ENCODE results near the gene BAG2. TPM values are rescaled to one million over a fixed set of nuclear protein-coding genes. Genes with fewer than 3 reads are reported as not detected.

The BAG2 gene
- total RNA-seq, result 3.7 and 4.0 TPM in 2 replicates

GRCh38 chr6:57172136-57173055, at the start of gene BAG2:
TSS of gene BAG2 (plus strand) at chr6:57172326. CDS start at chr6:57172698, 372 bp downstream.
- DNase-seq (ENCODE audit: extremely low read depth, low read depth, low spot score), result no peak

GRCh38 chr6:57123111-57123510, 49.0 kb upstream of the BAG2 start:
- DNase-seq (ENCODE audit: extremely low read depth, low read depth, low spot score), result no peak

GRCh38 chr6:57127763-57128162, 44.4 kb upstream of the BAG2 start:
- no peak for DNase-seq (ENCODE audit: extremely low read depth, low read depth, low spot score)

GRCh38 chr6:57130661-57131177, 41.4 kb upstream of the BAG2 start:
- no peak for DNase-seq (ENCODE audit: extremely low read depth, low read depth, low spot score)

DNA sequence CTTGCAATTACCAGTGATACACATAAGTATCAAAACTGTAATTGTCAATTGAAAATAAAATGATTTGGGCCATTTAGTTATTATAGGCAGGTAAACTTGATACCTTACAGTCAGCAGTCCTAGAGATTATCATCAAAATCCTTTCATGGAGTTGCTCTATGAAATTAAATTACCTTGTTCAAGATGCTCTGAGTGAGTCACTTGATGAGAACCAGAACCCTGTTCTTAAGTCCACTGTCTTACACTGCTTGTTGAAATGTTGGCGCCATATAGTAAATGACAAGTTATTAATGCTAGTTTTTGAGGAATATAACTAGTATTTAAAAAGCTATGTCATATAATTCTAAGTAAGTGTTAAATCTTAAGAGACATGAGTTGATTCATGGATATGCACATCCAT, 37.2 kb upstream of the BAG2 start:
- no peak for DNase-seq (ENCODE audit: extremely low read depth, low read depth, low spot score)

GRCh38 chr6:57135885-57136284, 36.2 kb upstream of the BAG2 start:
- DNase-seq (ENCODE audit: extremely low read depth, low read depth, low spot score), result no peak

DNA sequence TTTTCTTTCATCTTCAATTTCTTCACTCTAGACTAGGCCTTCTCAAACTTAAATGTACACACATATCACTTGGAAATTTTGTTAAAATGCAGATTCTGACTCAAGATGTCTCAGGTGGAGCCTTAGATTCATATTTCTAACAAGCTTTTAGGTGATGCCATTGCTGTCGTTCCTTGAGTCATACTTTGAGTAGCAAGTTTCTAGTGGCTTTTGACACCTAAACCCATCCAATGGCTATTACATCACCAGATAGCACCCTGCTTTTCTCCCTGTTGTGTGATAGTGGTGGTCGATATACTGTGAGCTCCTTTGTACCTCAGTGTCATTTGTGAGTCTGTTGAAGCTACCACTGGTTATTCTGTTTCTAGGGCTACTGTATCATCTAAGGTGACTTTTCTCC, 34.8 kb upstream of the BAG2 start:
- DNase-seq (ENCODE audit: extremely low read depth, low read depth, low spot score), result no peak

GRCh38 chr6:57138026-57138425, 34.1 kb upstream of the BAG2 start:
- DNase-seq (ENCODE audit: extremely low read depth, low read depth, low spot score), result no peak

GRCh38 chr6:57141451-57142177, 30.5 kb upstream of the BAG2 start:
- DNase-seq (ENCODE audit: extremely low read depth, low read depth, low spot score), result no peak

GRCh38 chr6:57142178-57142525, 30.0 kb upstream of the BAG2 start:
- no peak for DNase-seq (ENCODE audit: extremely low read depth, low read depth, low spot score)

DNA sequence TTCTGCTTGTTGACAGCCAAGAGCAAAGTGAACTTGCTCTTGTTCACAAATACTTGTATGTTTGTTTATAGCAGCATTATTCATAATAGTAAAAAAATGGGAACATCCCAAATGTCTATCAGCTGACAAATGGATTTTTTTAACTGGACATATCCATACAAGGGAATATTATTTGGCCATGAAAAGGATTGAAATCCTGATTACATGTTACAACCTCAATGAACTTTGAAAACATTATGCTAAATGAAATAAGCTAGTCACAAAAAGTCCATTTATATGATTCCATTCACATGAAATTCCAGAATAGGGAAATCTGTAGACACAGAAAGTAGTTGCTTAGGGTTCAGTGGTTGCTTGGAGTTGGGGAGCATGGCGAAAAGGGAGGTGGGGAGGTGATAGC, 28.4 kb upstream of the BAG2 start:
- DNase-seq (ENCODE audit: extremely low read depth, low read depth, low spot score), result no peak

DNA sequence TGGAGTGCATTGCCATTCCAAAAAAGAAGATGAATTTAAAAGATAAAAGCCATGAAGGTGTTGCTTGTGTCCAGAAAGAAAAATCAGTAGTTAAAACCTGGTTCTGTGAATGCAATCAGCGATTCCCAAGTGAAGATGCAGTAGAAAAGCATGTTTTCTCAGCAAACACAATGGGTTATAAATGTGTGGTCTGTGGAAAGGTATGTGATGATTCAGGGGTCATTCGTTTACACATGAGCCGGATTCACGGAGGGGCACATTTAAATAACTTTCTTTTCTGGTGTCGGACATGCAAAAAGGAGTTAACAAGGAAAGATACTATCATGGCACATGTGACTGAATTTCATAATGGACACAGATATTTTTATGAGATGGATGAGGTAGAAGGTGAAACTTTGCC, 24.7 kb upstream of the BAG2 start:
- DNase-seq (ENCODE audit: extremely low read depth, low read depth, low spot score), result no peak

DNA sequence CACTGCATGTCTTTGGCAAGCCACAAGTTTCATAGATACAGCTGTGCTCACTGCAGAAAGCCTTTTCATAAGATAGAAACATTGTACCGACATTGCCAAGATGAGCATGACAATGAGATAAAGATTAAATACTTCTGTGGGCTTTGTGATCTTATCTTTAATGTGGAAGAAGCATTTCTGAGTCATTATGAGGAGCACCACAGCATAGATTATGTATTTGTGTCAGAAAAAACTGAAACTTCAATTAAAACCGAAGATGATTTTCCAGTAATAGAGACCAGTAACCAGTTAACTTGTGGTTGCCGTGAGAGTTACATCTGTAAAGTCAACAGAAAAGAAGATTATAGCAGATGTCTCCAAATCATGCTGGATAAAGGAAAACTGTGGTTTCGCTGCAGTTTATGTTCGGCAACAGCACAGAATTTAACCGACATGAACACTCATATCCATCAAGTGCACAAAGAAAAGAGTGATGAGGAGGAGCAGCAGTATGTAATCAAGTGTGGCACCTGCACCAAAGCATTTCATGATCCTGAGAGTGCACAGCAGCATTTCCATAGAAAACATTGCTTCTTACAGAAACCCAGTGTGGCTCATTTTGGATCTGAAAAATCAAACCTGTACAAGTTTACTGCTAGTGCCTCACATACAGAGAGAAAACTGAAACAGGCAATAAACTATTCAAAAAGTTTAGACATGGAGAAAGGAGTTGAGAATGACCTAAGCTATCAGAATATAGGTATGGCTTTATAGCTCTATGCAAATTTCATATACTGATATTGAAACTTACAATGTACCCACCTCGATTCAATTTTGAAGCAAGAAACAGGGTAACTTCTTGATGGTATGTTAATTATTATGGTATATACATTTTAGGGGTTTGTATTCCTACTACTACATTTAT, 23.9 kb upstream of the BAG2 start:
- no peak for DNase-seq (ENCODE audit: extremely low read depth, low read depth, low spot score)

DNA sequence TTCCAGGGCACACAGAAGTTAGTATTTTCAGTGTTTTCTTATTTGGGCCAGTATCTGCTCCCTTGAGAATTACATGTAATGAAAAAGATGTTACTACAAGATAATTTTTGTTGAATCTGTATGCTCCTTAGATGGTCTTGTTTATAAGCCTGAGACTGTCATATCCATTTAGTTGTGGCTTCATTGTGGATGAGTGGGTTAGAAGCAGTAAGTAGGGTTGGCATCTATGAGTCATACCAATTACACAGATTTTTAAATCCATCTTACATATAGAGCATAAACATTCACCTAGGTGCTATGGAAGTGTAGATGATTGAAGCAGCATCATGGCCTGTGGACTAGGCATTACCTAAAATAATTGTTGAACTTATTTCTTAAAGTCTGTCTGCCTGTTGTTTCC, 13.5 kb upstream of the BAG2 start:
- no peak for DNase-seq (ENCODE audit: extremely low read depth, low read depth, low spot score)

GRCh38 chr6:57159127-57159526, 13.0 kb upstream of the BAG2 start:
- no peak for DNase-seq (ENCODE audit: extremely low read depth, low read depth, low spot score)

DNA sequence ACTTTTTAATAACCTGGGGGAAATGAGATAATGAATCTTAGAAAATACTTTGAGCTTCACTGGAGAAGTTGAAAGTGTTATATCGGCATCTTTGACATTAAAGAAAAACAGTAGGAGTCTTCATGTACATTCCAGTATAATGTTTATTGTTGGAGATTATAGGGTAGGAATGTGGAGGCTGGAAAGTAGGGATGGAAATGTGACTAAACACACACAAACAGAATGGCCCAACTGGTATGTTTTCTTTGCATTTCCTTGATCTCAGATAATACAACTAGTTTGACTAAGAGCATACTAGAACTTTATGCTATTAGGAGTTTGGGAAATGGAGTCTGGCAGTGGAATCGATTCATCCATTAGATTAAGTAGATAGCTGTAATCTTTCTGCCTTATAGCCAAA, 10.1 kb upstream of the BAG2 start:
- no peak for DNase-seq (ENCODE audit: extremely low read depth, low read depth, low spot score)

GRCh38 chr6:57162516-57162915, 9.6 kb upstream of the BAG2 start:
- DNase-seq (ENCODE audit: extremely low read depth, low read depth, low spot score), result no peak

DNA sequence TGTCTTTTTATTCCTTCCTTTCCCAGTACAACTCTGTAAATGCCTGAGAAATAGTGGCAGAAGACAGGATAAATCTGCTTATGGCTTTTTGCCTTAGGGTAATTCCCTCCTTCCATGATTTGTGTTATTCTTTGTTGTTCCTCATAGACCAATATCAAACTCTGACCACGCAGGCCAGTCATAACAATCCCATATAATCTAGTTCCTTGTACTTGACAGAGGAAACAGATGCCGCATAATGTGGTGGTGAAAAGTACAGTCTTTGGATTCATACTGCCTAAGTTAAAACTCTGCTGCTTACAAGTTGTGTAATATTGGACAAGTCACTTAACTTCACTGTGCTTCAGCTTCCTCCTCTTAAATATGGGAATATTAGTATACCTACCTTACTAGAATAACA, 8.2 kb upstream of the BAG2 start:
- no peak for DNase-seq (ENCODE audit: extremely low read depth, low read depth, low spot score)

DNA sequence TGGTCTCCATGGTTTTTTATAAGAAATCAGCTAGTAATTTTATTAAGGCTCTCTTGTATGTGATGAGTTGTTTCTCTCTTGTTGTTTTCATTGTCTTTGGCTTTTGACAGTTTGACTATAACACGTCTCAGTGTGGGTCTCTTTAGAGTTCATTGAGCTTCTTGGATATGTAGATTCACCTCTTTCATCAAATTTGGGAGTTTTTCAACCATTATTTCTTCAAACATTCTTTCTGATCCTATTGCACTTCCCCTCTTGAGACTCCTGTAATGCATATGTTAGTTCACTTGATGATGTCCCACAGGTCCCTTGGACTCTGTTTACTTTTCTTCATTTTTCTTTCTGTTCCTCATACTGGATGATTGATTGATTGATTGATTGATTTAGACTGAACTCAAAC, 7.0 kb upstream of the BAG2 start:
- DNase-seq (ENCODE audit: extremely low read depth, low read depth, low spot score), result no peak

DNA sequence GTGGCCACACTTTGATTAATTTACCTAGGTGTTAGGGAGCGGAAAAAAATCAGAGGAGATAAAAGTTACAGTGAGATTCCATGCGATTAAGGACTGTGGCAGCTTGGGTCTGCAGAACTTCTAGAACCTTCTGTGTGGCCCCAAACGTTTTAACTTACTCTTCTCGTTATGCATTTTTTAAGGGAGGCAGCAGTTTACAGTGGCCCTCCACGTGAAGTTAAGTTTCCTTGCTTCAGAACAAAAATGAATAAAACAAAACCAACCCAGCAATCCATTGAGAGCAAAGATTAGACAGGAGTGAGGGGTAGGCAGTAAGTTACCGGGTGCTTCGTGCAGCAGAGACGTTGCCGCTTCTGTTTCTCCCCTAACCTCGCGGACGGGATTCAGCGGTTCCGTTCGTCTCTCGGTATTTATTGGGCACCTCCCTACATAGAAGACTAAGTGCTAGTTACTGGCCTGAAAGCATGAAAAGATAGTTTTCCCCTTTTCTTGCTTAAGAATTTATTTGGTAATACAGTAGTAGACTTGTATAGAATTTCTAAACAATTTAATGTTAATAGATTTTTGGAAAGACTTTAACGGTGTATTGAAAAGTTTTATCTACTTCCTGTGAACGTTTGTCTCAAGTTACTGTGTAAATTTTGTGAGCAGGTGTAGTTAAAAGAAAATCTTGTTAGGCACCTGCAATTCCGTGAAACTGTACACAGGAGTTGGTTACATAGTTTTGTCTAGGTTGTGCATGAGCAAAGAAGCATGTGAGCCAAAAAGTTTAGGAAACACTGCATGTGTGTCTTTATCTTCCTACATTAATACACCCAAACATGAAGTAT, 1.1 kb downstream of the BAG2 start:
- DNase-seq (ENCODE audit: extremely low read depth, low read depth, low spot score), result no peak

Measured in glomerular endothelial cell (primary cell).